GM12878 (cell line): ENCODE results near the gene RRP36. TPM values are rescaled to one million over a fixed set of nuclear protein-coding genes. Genes with fewer than 3 reads are reported as not detected.

Source experiments
- ATAC-seq: fragments of 200-7000 bp; cut with Tn5 transposase; 3 replicates; pipeline ENCODE4 v1.9.1; 2020; ENCODE audit warnings: mild to moderate bottlenecking, moderate library complexity
- BruUV-seq: library from RNA; stranded (reverse); fragments of 400-500 nt; replicated peaks from 2 replicates; lab custom pipeline; 2021; lab: Mats Ljungman, UMichigan
- CTCF ChIA-PET: fragments of 300-600 bp; sonication (Branson Sonifier 250); formaldehyde crosslinking; extraction: SDS; loops from one replicate; lab custom pipeline; 2021; ENCODE audit warnings: inconsistent platforms; lab: Yijun Ruan, JAX
- POLR2A ChIA-PET: fragments of 350-600 bp; formaldehyde crosslinking; extraction: SDS; loops from one replicate; lab custom pipeline; 2021; ENCODE audit warnings: inconsistent platforms; lab: Charles Lee
- RAD21 ChIA-PET: fragments of 300-600 bp; sonication (Branson Sonifier 250); formaldehyde crosslinking; loops from one replicate; lab custom pipeline; 2023; ENCODE audit warnings: antibody characterized with exemption; ENCODE audit not compliant: unreplicated experiment; lab: Charles Lee
- SMC1A ChIA-PET: fragments of 300-600 bp; sonication (Branson Sonifier 250); formaldehyde crosslinking; loops from one replicate; lab custom pipeline; 2023; ENCODE audit not compliant: unreplicated experiment, uncharacterized antibody; lab: Charles Lee
- DNase-seq: peaks from one replicate; pipeline ENCODE4 v3.0.0-alpha.2; 2011; ENCODE audit warnings: low read depth, low spot score
- FAIRE-seq: peaks from 3 replicates; lab custom pipeline; 2011; peaks lifted over from hg19 to GRCh38; lab: Jason Lieb, UNC
- H2AFZ ChIP-seq: 2 replicates; pipeline ENCODE4 v1.6.0; 2011; ENCODE audit warnings: low read depth, low read length, control low read depth; ENCODE audit not compliant: control insufficient read depth
- H3K27ac ChIP-seq: 2 replicates; pipeline ENCODE4 v1.5.1; 2011; ENCODE audit warnings: control low read depth; ENCODE audit not compliant: control insufficient read depth, insufficient read depth
- H3K27me3 ChIP-seq, 2 experiments: replicated peaks in 1 of 2; 2 replicates each; pipeline versions ENCODE4 v1.6.0 to v1.6.1; 2011; ENCODE audit warnings: low read length in 1 of 2; ENCODE audit not compliant: control insufficient read depth in 2 of 2, insufficient read depth in 2 of 2
- H3K36me3 ChIP-seq, 2 experiments: 2 replicates each; pipeline ENCODE4 v1.5.1; 2011; ENCODE audit warnings: low read length in 1 of 2; ENCODE audit not compliant: control insufficient read depth in 2 of 2, insufficient read depth in 2 of 2
- H3K4me1 ChIP-seq: 2 replicates; pipeline ENCODE4 v1.6.1; 2011; ENCODE audit warnings: mild to moderate bottlenecking, low read length, moderate library complexity, mixed read lengths; ENCODE audit not compliant: control insufficient read depth, insufficient read depth
- H3K4me2 ChIP-seq: 2 replicates; pipeline ENCODE4 v1.6.0; 2011; ENCODE audit warnings: control low read depth; ENCODE audit not compliant: control insufficient read depth, insufficient read depth
- H3K4me3 ChIP-seq: fragments of 200-600 bp; sonication (generic); 2 replicates; pipeline ENCODE4 v1.5.1; 2016
- H3K79me2 ChIP-seq: 2 replicates; pipeline ENCODE4 v1.6.0; 2011; ENCODE audit warnings: low read length; ENCODE audit not compliant: control insufficient read depth, insufficient read depth
- H3K9ac ChIP-seq: 2 replicates; pipeline ENCODE4 v1.8.0; 2011; ENCODE audit warnings: low read length, control low read depth, mixed read lengths; ENCODE audit not compliant: control insufficient read depth, insufficient read depth
- H3K9me3 ChIP-seq: replicated peaks from 3 replicates; pipeline ENCODE4 v1.5.1; 2011; ENCODE audit warnings: mild to moderate bottlenecking, low read length; ENCODE audit not compliant: control insufficient read depth, insufficient read depth
- H4K20me1 ChIP-seq: 2 replicates; pipeline ENCODE4 v1.6.0; 2011; ENCODE audit not compliant: control insufficient read depth, insufficient read depth
- BACH1 ChIP-seq: fragments of 450-650 bp; IDR thresholded peaks from 2 replicates; pipeline ENCODE4 v1.6.1; 2017; ENCODE audit warnings: mild to moderate bottlenecking, borderline replicate concordance
- BHLHE40 ChIP-seq, 2 experiments: fragments of 450-650 bp in 1 of 2; IDR thresholded peaks; 2 replicates each; pipeline ENCODE4 v1.6.1; 2011 to 2017; ENCODE audit warnings: low read depth in 2 of 2, borderline replicate concordance in 1 of 2, improper control_type of control experiment in 1 of 2, low read length in 1 of 2, mild to moderate bottlenecking in 1 of 2
- ETV6 ChIP-seq, 2 experiments: fragments of 450-650 bp in 1 of 2; IDR thresholded peaks in 1 of 2; conservative IDR thresholded peaks in 1 of 2; 2 replicates each; pipeline ENCODE4 v1.6.1; 2014; ENCODE audit warnings: antibody characterized with exemption in 1 of 2, borderline replicate concordance in 1 of 2, low read depth in 1 of 2, mild to moderate bottlenecking in 1 of 2, moderate library complexity in 1 of 2
- IRF3 ChIP-seq: fragments of 450-650 bp; IDR thresholded peaks from 2 replicates; pipeline ENCODE4 v1.6.1; 2014; ENCODE audit warnings: mild to moderate bottlenecking
- KDM1A ChIP-seq: fragments of 200-600 bp; sonication (generic); IDR thresholded peaks from 2 replicates; pipeline ENCODE4 v1.6.1; 2016; ENCODE audit warnings: borderline replicate concordance
- NBN ChIP-seq: fragments of 450-650 bp; IDR thresholded peaks from 2 replicates; pipeline ENCODE4 v1.6.1; 2016
- POLR2AphosphoS2 ChIP-seq: IDR thresholded peaks from 2 replicates; pipeline ENCODE4 v1.6.1; 2011; ENCODE audit warnings: low read depth, mild to moderate bottlenecking, low read length, improper control_type of control experiment, moderate library complexity
- POU2F2 ChIP-seq: IDR thresholded peaks from 3 replicates; pipeline ENCODE4 v1.6.1; 2011; ENCODE audit warnings: low read depth, mild to moderate bottlenecking, low read length, borderline replicate concordance
- SPI1 ChIP-seq: IDR thresholded peaks from 2 replicates; pipeline ENCODE4 v1.6.1; 2011; ENCODE audit warnings: low read depth, mild to moderate bottlenecking, low read length, moderate library complexity, borderline replicate concordance; ENCODE audit not compliant: insufficient read depth
- ZNF274 ChIP-seq: IDR thresholded peaks from one replicate; pipeline ENCODE4 v1.8.0; 2011; ENCODE audit not compliant: insufficient read length, insufficient read depth
- ZNF687 ChIP-seq: fragments of 450-650 bp; IDR thresholded peaks from 2 replicates; pipeline ENCODE4 v1.6.1; 2017; ENCODE audit warnings: mild to moderate bottlenecking, moderate library complexity
- ZZZ3 ChIP-seq: IDR thresholded peaks from 2 replicates; pipeline ENCODE4 v1.6.1; 2011; ENCODE audit warnings: low read depth; ENCODE audit not compliant: control insufficient read depth, insufficient read length
- WGBS: methylation state at CpG from one replicate; pipeline ENCODE4 v1.1.6; 2016; ENCODE audit warnings: low lambda C conversion rate; ENCODE audit not compliant: insufficient replicate concordance, insufficient coverage; ENCODE audit errors: missing lambda C conversion rate; 5-methylcytosine and 5-hydroxymethylcytosine counted together
- in situ Hi-C: fragments of 300-500 bp; cut with MboI; formaldehyde crosslinking; loops from 9 replicates; pipeline ENCODE4 v1.14.3; 2018; ENCODE audit warnings: mixed read lengths
- intact Hi-C: fragments of 100-400 bp; cut with micrococcal nuclease; formaldehyde crosslinking; loops from one replicate; pipeline ENCODE4 v1.14.2; 2022; ENCODE audit not compliant: unreplicated experiment
- polyA plus RNA-seq, 11 experiments: library from polyadenylated mRNA; depleted of rRNA in 4 of 11; unstranded in 6 of 11; stranded (reverse) in 5 of 11; fragments of >200 nt; fragmentation: Nextera tagmentation in 4 of 11; fragmentation: Illumina TruSeq in 1 of 11; extraction: Ambion mirVana in 4 of 11; extraction: Trizol in 1 of 11; gene quantifications; 1 replicate in 1 of 11; 2 replicates in 10 of 11; pipeline versions ENCODE4 v1.2.1 to v1.2.3, GENCODE V29; 2011 to 2016; ENCODE audit warnings: inconsistent platforms in 2 of 11, missing spikeins in 2 of 11, low read depth in 1 of 11
- total RNA-seq, 4 experiments: library from RNA; depleted of rRNA in 3 of 4; stranded (reverse); fragments of >200 nt in 3 of 4; fragmentation: Illumina TruSeq in 1 of 4; extraction: Trizol in 1 of 4; gene quantifications; 2 replicates each; pipeline versions ENCODE4 v1.2.1 to v1.2.3, GENCODE V29; 2013 to 2021
- TF ChIP-seq, protein P1 (sequence below): IDR thresholded peaks from 2 replicates; pipeline ENCODE4 v1.6.1; 2011; ENCODE audit warnings: borderline replicate concordance, low read depth, mild to moderate bottlenecking, moderate library complexity, low read length; ENCODE audit not compliant: insufficient read depth, poor library complexity, severe bottlenecking

The RRP36 gene
- total and polyA plus RNA-seq, 10 of the 15 experiments (the other 5 are each of a cell fraction or from before 2014, with no cell fraction given) = 17.6 to 101 (median 69.7) TPM

GRCh38 chr6:43075670-43076463 is 54.4 kb downstream of the RRP36 start, which contains the start of gene PTK7:
Gene PTK7 (plus strand): TSS chr6:43076314. CDS start chr6:43076489, 175 bp downstream.
- Histone ChIP-seq H2AFZ (peak within 1 kb of the TSS; percentile 33), H3K27me3 (peaks cover 8 to 12% of the 10 kb centered on the region in 2 experiments; a peak in 3 of 4 replicates)
- 10% methylated on average over 47 of the region's 60 CpGs for WGBS
- TF ChIP-seq BACH1 = no peak
- TF ChIP-seq, protein P1, sequence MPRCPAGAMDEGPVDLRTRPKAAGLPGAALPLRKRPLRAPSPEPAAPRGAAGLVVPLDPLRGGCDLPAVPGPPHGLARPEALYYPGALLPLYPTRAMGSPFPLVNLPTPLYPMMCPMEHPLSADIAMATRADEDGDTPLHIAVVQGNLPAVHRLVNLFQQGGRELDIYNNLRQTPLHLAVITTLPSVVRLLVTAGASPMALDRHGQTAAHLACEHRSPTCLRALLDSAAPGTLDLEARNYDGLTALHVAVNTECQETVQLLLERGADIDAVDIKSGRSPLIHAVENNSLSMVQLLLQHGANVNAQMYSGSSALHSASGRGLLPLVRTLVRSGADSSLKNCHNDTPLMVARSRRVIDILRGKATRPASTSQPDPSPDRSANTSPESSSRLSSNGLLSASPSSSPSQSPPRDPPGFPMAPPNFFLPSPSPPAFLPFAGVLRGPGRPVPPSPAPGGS = no peak
- TF ChIP-seq ZNF274 = no peak
- no peak for TF ChIP-seq SPI1
- TF ChIP-seq KDM1A = no peak
- TF ChIP-seq ZNF687 = no peak
- no peak for TF ChIP-seq POU2F2
- no peak for TF ChIP-seq NBN
- TF ChIP-seq ETV6 (conservative IDR thresholded peaks at IDR 0.05 in 1 of 2, IDR thresholded peaks at IDR 0.05 in 1 of 2; ENCODE audit: borderline replicate concordance in 1 of 2, low read depth in 1 of 2) = no peak
- TF ChIP-seq BHLHE40 (IDR thresholded peaks at IDR 0.05; ENCODE audit: borderline replicate concordance in 1 of 2, low read depth in 2 of 2, low read length in 1 of 2) = no peak
- no peak for TF ChIP-seq IRF3
- TF ChIP-seq ZZZ3 = no peak
- TF ChIP-seq POLR2AphosphoS2 = no peak

More at GRCh38 chr6:43075670-43076463, 54.4 kb downstream of the RRP36 start, which contains the start of gene PTK7:
- H4K20me1 ChIP-seq = no peaks in the 10 kb centered on the region
- H3K36me3 ChIP-seq = no peaks in the 10 kb centered on the region
- DNase-seq (no peak), FAIRE-seq (no peak), ATAC-seq (peak; percentile 73)
- peak within 1 kb of the TSS; percentile 69 for H3K4me2 ChIP-seq
- ChIA-PET SMC1A (interaction anchor here (0.6 kb wide), 1 partner anchor 26 kb away, joined by 3 read pairs; no protein-coding TSS in a partner anchor), CTCF (no interaction called here), POLR2A (interaction anchor here (0.5 kb wide), 1 partner anchor 10 kb away, joined by 5 read pairs; no protein-coding TSS in a partner anchor), RAD21 (interaction anchor here (0.8 kb wide), 1 partner anchor 27 kb away, joined by 3 read pairs; no protein-coding TSS in a partner anchor)
- in situ Hi-C loops (no loop called here), intact Hi-C loops (no loop called here)
- no TSS peak for BruUV-seq
- H3K79me2 ChIP-seq = no peaks in the 10 kb centered on the region
- peak within 1 kb of the TSS; percentile 52 for H3K4me3 ChIP-seq
- H3K4me1 ChIP-seq = peaks cover 7% of the 10 kb centered on the region; the same call in 1 of the 2 replicates
- no peak within 1 kb of the TSS for H3K9ac ChIP-seq
- no peaks in the 10 kb centered on the region for H3K9me3 ChIP-seq
- H3K27ac ChIP-seq = no peak within 1 kb of the TSS
